Activated naive CD4-positive, alpha-beta T cell treated with anti-CD3 and anti-CD28 coated beads for 36 hours (primary cell): ENCODE results near the gene ANKRD33B. TPM values are rescaled to one million over a fixed set of nuclear protein-coding genes. Genes with fewer than 3 reads are reported as not detected.

ENCODE experiments used
- CTCF ChIA-PET: fragments of 350-600 bp; sonication (Branson Sonifier 250); formaldehyde crosslinking; loops from one replicate; lab custom pipeline; 2021; ENCODE audit warnings: antibody characterized with exemption; lab: Charles Lee
- DNase-seq: peaks from one replicate; pipeline ENCODE4 v3.0.0-alpha.2; 2020
- H3K27ac Mint-ChIP-seq: one replicate; pipeline ENCODE4 v1.8.0; 2021; ENCODE audit warnings: mild to moderate bottlenecking, mixed read lengths
- H3K27me3 Mint-ChIP-seq: one replicate; pipeline ENCODE4 v1.8.0; 2021; ENCODE audit warnings: low read depth, mixed read lengths
- H3K36me3 Mint-ChIP-seq: one replicate; pipeline ENCODE4 v1.8.0; 2021; ENCODE audit warnings: low read depth, mixed read lengths
- H3K4me1 Mint-ChIP-seq: one replicate; pipeline ENCODE4 v1.8.0; 2021; ENCODE audit warnings: low read depth, mixed read lengths
- H3K4me3 Mint-ChIP-seq: one replicate; pipeline ENCODE4 v1.8.0; 2021; ENCODE audit warnings: mild to moderate bottlenecking, moderate library complexity, mixed read lengths
- H3K9me3 Mint-ChIP-seq: one replicate; pipeline ENCODE4 v1.8.0; 2021; ENCODE audit warnings: mixed read lengths
- intact Hi-C: fragments of 100-400 bp; cut with micrococcal nuclease; formaldehyde crosslinking; loops from one replicate; pipeline ENCODE4 v1.15.1; 2023
- total RNA-seq, 2 experiments: library from RNA; stranded (reverse); gene quantifications; one replicate each; pipeline ENCODE4 v1.2.3, GENCODE V29; 2021

Gene ANKRD33B
- total RNA-seq, 2 experiments from 2014 or later: 1.9 to 2.5 TPM

- CTCF ChIA-PET: interaction anchor here (1.8 kb wide), 2 partner anchors 10 to 33 kb away, joined by 5 read pairs; no protein-coding TSS in a partner anchor
- Mint-ChIP-seq H3K9me3 (peaks cover 4% of the 10 kb centered on the region), H3K27ac (no peak overlapping the region), H3K4me3 (no peak overlapping the region), H3K36me3 (no peaks in the 10 kb centered on the region), H3K4me1 (peaks cover 31% of the 10 kb centered on the region), H3K27me3 (peaks cover 29% of the 10 kb centered on the region)
- no peak for DNase-seq
- intact Hi-C loops: loop anchor here (5.0 kb wide), 1 partner anchor 32 kb away; the partner anchor contains the start of gene ANKRD33B
These were observed 30.8 kb downstream of the ANKRD33B start for GRCh38 chr5:10594591-10595210.

DNA sequence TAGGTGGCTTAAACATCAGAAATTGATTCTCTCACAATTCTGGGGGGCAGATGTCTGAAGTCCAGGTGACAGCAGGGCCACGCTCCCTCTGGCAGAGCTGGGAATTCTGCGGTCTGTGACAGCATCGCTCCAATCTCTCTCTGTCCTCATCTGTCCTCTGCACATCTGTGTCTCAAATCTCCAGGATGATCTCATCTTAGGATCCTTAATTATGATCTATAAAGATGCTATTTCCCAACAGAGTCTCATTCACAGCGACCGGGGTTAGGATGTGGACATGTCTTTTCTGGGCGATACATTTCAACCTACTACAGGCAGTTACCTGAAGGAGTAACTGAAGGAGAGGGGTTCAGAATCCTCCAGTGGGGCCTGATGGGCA is 31.4 kb downstream of the ANKRD33B start:
- intact Hi-C loops: loop anchor here (5.0 kb wide), 1 partner anchor 33 kb away; the partner anchor contains the start of gene ANKRD33B
- H3K4me3 Mint-ChIP-seq: no peak overlapping the region

DNA sequence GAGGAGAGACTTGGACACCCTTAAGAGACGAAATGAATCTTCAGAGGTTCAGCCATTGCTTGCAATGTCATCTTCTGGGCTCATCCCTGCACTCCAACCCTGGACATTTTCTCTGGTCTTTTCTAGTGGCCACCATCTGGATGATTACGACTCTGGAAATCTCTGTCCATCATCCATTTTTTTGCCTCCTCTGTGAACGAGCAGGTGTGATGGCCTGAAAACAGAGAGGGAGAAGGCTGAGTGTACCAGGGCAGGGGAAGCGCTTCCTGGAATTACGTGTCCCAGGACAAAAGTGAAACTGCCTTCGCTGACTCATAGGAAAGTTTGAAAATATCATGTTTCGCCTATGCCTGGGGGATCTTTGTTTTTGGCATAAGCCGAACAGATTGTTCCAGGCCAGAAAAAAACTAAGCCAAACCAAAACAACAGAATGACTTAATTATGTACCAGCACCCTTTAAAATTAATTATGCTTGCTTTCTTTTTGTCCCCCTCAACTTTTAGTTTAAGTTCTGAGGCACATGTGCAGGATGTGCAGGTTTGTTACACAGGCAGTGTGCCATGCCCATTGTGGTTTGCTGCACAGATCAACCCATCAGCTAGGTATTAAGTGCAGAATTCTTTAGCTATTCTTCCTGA is 31.9 kb downstream of the ANKRD33B start:
- Mint-ChIP-seq H3K9me3 (peaks cover 6% of the 10 kb centered on the region), H3K4me1 (peaks cover 35% of the 10 kb centered on the region), H3K4me3 (no peak overlapping the region), H3K36me3 (no peaks in the 10 kb centered on the region), H3K27me3 (peaks cover 27% of the 10 kb centered on the region), H3K27ac (no peak overlapping the region)
- CTCF ChIA-PET: interaction anchor here (1.8 kb wide), 1 partner anchor 32 kb away, joined by 5 read pairs; no protein-coding TSS in a partner anchor
- DNase-seq: peak; percentile 68
- intact Hi-C loops: loop anchor here (1.0 to 5.0 kb wide), 3 partner anchors 16 to 40 kb away; partner anchors contain the start of gene ANKRD33B

More for the DNA sequence above, 31.4 kb downstream of the ANKRD33B start:
- no peak overlapping the region for H3K27ac Mint-ChIP-seq
- H3K36me3 Mint-ChIP-seq: no peaks in the 10 kb centered on the region
- no peak for DNase-seq
- H3K27me3 Mint-ChIP-seq: peaks cover 29% of the 10 kb centered on the region
- CTCF ChIA-PET: interaction anchor here (1.8 kb wide), 1 partner anchor 33 kb away, joined by 5 read pairs; no protein-coding TSS in a partner anchor
- H3K4me1 Mint-ChIP-seq: peaks cover 35% of the 10 kb centered on the region
- peaks cover 6% of the 10 kb centered on the region for H3K9me3 Mint-ChIP-seq

- CTCF ChIA-PET: interaction anchor here (1.4 to 1.8 kb wide), 2 partner anchors 31 to 32 kb away, joined by 5 read pairs; no protein-coding TSS in a partner anchor
- H3K27me3 Mint-ChIP-seq: peaks cover 27% of the 10 kb centered on the region
These were observed 32.4 kb downstream of the ANKRD33B start for GRCh38 chr5:10596310-10596703.

DNA sequence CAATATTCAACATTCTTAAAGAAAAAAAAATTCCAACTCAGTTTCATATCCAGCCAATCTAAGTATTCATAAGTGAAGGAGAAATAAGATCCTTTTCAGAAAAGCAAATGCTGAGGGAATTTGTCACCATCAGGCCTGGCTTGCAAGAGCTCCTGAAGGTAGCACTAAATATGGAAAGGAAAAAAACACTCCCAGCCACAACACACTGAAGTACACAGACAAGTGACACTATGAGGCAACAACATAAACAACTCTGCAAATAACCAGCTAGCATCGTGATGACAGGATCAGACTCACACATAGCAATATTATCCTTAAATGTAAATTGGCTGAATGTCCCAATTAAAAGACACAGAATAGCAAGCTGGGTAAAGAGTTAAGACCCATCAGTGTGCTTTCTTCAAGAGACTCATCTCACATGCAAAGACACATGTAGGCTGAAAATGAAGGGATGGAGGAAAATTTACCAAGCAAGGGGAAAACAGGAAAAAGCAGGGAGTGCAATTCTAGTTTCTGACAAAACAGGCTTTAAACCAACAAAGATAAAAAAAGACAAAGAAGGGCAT is 33.1 kb downstream of the ANKRD33B start:
- intact Hi-C loops: loop anchor here (1.0 to 5.0 kb wide), 3 partner anchors 18 to 38 kb away; partner anchors contain the start of gene ANKRD33B
- H3K27me3 Mint-ChIP-seq: peaks cover 29% of the 10 kb centered on the region
- no peak overlapping the region for H3K4me3 Mint-ChIP-seq
- CTCF ChIA-PET: interaction anchor here (1.1 to 1.4 kb wide), 2 partner anchors 30 to 37 kb away, joined by 4 to 5 read pairs; no protein-coding TSS in a partner anchor
- DNase-seq: no peak
- H3K27ac Mint-ChIP-seq: no peak overlapping the region
- H3K36me3 Mint-ChIP-seq: no peaks in the 10 kb centered on the region
- peaks cover 42% of the 10 kb centered on the region for H3K4me1 Mint-ChIP-seq
- peaks cover 6% of the 10 kb centered on the region for H3K9me3 Mint-ChIP-seq

More at GRCh38 chr5:10596310-10596703, 32.4 kb downstream of the ANKRD33B start:
- H3K9me3 Mint-ChIP-seq: peaks cover 6% of the 10 kb centered on the region
- H3K27ac Mint-ChIP-seq: no peak overlapping the region
- no peak overlapping the region for H3K4me3 Mint-ChIP-seq
- H3K36me3 Mint-ChIP-seq: no peaks in the 10 kb centered on the region
- DNase-seq: no peak
- intact Hi-C loops: loop anchor here (1.0 to 5.0 kb wide), 3 partner anchors 17 to 39 kb away; partner anchors contain the start of gene ANKRD33B
- H3K4me1 Mint-ChIP-seq: peaks cover 38% of the 10 kb centered on the region

DNA sequence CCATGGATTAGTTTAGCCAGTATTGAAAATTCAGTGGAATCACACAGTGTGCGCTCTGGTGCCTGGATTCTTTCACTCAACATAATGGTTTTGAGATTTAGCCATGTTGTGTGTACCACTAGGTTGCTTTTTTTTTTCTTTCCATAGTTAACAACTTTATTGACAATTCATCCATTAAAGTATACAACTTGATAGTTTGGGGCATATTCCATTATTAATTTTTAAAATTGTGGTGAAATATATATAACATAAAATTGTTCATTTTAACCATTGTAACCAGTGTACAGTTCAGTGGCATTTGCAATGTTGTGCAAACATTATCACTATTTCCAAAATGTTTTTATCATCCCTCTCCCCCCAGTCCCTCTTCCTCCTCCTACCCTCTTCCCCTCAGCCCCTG is 35.2 kb downstream of the ANKRD33B start:
- Mint-ChIP-seq H3K9me3 (peaks cover 6% of the 10 kb centered on the region), H3K4me3 (no peak overlapping the region), H3K27ac (no peak overlapping the region), H3K4me1 (peaks cover 40% of the 10 kb centered on the region), H3K27me3 (peaks cover 22% of the 10 kb centered on the region), H3K36me3 (no peaks in the 10 kb centered on the region)
- no peak for DNase-seq
- intact Hi-C loops: loop anchor here (5.0 kb wide), 1 partner anchor 37 kb away; the partner anchor contains the start of gene ANKRD33B
- CTCF ChIA-PET: interaction anchor here (1.0 kb wide), 1 partner anchor 29 kb away, joined by 4 read pairs; no protein-coding TSS in a partner anchor

DNA sequence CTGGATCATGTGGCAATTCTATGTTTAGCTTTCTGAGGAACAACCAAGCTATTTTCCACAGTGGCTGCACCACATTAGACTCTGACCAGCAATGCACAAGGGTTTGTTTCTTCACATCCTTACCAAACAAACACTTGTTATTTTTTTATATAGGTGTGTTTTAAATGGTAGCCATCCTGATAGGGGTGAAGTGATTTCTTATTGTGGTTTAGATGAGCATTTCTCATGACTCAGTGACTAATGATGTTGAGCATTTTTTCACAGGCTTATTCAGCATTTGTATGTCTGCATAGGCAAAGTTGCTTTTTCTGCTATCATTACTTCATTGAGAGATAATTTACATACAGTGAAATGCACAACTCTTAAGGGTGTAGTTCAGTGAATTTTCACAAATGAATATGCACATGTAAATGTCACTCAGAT is 36.0 kb downstream of the ANKRD33B start:
- CTCF ChIA-PET: interaction anchor here (1.0 kb wide), 1 partner anchor 28 kb away, joined by 4 read pairs; no protein-coding TSS in a partner anchor
- intact Hi-C loops: loop anchor here (1.0 to 5.0 kb wide), 3 partner anchors 21 to 38 kb away; partner anchors contain the start of gene ANKRD33B
- Mint-ChIP-seq H3K27me3 (peaks cover 16% of the 10 kb centered on the region), H3K27ac (no peak overlapping the region), H3K4me1 (peaks cover 37% of the 10 kb centered on the region), H3K36me3 (no peaks in the 10 kb centered on the region), H3K4me3 (no peak overlapping the region), H3K9me3 (peaks cover 6% of the 10 kb centered on the region)
- DNase-seq: no peak

DNA sequence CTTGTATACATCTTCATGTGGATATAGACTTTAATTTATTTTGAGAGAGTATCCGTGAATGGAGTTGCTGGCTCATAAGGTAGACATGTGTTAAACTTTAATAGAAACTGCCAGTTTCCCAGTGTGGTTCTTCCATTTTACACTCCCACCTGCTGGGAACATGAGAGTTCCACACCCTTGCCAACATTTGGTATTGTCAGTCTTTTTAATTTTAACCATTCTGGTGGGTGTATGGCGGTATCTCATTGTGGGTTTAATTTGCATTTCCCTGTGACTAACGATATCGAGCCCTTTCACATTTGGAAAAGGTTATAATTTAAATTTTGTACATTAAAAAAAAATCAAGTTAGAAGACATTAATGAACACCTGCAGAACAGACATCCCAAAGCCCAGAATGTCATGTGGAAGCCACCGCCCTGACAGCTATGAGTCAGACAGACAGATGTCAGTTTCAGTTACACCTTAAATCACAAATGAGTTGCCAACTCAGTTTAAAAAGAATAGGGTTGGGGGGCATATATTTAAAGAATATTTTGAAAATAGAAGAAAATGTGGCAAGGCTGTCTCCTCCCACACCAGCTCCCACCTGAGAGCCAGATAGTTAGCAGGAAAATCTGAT is 36.9 kb downstream of the ANKRD33B start:
- Mint-ChIP-seq H3K27ac (no peak overlapping the region), H3K4me1 (peaks cover 29% of the 10 kb centered on the region), H3K27me3 (peaks cover 14% of the 10 kb centered on the region), H3K9me3 (peaks cover 6% of the 10 kb centered on the region), H3K36me3 (no peaks in the 10 kb centered on the region), H3K4me3 (no peak overlapping the region)
- CTCF ChIA-PET: interaction anchor here (0.9 kb wide), 1 partner anchor 27 kb away, joined by 3 read pairs; no protein-coding TSS in a partner anchor
- intact Hi-C loops: loop anchor here (1.0 kb wide), 2 partner anchors 21 to 35 kb away; no protein-coding TSS in a partner anchor
- peak; percentile 64 for DNase-seq

- no peaks in the 10 kb centered on the region for H3K36me3 Mint-ChIP-seq
- CTCF ChIA-PET: interaction anchor here (0.9 kb wide), 1 partner anchor 26 kb away, joined by 3 read pairs; no protein-coding TSS in a partner anchor
- intact Hi-C loops: no loop called here
- H3K9me3 Mint-ChIP-seq: peaks cover 6% of the 10 kb centered on the region
- H3K27me3 Mint-ChIP-seq: peaks cover 17% of the 10 kb centered on the region
- peaks cover 22% of the 10 kb centered on the region for H3K4me1 Mint-ChIP-seq
- H3K27ac Mint-ChIP-seq: no peak overlapping the region
- no peak for DNase-seq
- no peak overlapping the region for H3K4me3 Mint-ChIP-seq
These were observed 37.6 kb downstream of the ANKRD33B start for GRCh38 chr5:10601246-10602030.

DNA sequence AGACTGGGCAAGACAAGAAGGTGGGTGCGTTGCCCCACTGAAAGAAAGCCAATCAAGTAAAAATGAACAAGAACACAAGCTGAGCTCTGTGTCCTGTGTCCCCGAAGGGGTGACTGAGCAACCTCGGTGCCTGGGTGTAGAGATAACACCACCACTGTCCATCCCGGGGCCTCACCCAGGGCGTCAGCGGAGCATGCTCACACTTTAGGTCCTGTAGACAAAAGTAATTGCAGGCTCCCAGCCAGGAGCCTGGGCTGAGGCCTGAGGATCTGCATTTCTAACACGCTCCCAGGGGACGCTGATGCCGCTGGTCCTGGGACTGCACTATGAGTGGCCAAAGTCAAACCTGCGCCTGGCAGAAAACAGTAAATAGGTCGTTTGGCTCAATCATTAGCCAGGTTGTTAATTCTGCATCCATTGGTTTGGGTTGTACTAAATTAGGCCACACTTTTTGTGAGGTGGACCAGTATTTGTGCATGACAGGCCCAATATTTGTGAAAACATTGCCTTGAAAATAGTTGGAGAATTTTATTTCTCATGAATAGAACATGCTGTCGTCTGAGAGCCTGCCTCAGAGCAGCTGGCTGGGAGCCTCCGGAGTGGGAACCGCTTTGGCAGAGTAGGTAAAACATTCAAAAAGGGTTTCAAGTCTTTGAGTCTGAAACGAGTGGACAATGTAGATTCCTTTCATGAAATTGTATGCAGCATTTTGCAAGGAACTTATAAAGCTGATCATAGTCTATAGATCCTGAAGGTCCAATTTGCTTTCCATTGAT is 38.3 kb downstream of the ANKRD33B start:
- intact Hi-C loops: no loop called here
- H3K4me3 Mint-ChIP-seq: no peak overlapping the region
- CTCF ChIA-PET: interaction anchor here (1.3 kb wide), 1 partner anchor 25 kb away, joined by 7 read pairs; no protein-coding TSS in a partner anchor
- peaks cover 24% of the 10 kb centered on the region for H3K4me1 Mint-ChIP-seq
- H3K27ac Mint-ChIP-seq: no peak overlapping the region
- H3K9me3 Mint-ChIP-seq: peaks cover 6% of the 10 kb centered on the region
- DNase-seq: no peak
- H3K36me3 Mint-ChIP-seq: no peaks in the 10 kb centered on the region
- H3K27me3 Mint-ChIP-seq: peaks cover 22% of the 10 kb centered on the region
